Measurements from ENCODE around the gene ASTL. TPM values are rescaled to one million over a fixed set of nuclear protein-coding genes. Genes with fewer than 3 reads are reported as not detected.

ASTL gene
- total RNA-seq, 1 experiment from 2014 or later: 0.34 TPM

- Histone ChIP-seq H3K36me3 (ENCODE audit: control insufficient read depth in 1 of 2, insufficient read depth in 2 of 2, low read length in 2 of 2) (peaks cover 4 to 15% of the 10 kb centered on the region in 2 experiments; a peak in 2 of 4 replicates), H2AFZ (ENCODE audit: low read depth, low read length, poor library complexity, severe bottlenecking) (no peak overlapping the region), H3K79me2 (ENCODE audit: insufficient read depth, low read length) (peaks cover 21% of the 10 kb centered on the region), H3K4me2 (ENCODE audit: low read length) (no peak overlapping the region), H3K27ac (ENCODE audit: low read depth, low read length) (no peak overlapping the region), H3K9me3 (ENCODE audit: control insufficient read depth in 1 of 2, insufficient read depth in 1 of 2, low read depth in 1 of 2, low read length in 2 of 2) (no peaks in the 10 kb centered on the region), H4K20me1 (ENCODE audit: insufficient read depth) (no peaks in the 10 kb centered on the region), H3K9me2 (ENCODE audit: insufficient read depth) (no peaks in the 10 kb centered on the region), H3K4me1 (ENCODE audit: control insufficient read depth in 1 of 2, insufficient read depth in 2 of 2, low read length in 2 of 2) (peaks cover 20 to 51% of the 10 kb centered on the region in 2 experiments), H3K9ac (ENCODE audit: low read length) (no peak overlapping the region), H3K27me3 (ENCODE audit: insufficient read depth, low read length) (no peaks in the 10 kb centered on the region), H3K4me3 (replicated peaks in 1 of 2; ENCODE audit: low read depth in 1 of 2, low read length in 2 of 2) (no peak overlapping the region)
- ATAC-seq (no peak), DNase-seq (ENCODE audit: low read depth, low spot score) (no peak)
- TF ChIP-seq ELF1 (IDR thresholded peaks at IDR 0.05; ENCODE audit: borderline replicate concordance, low read depth): no peak
- no peak for TF ChIP-seq POLR2AphosphoS5 (IDR thresholded peaks at IDR 0.05; ENCODE audit: low read depth, low read length)
- TF ChIP-seq CEBPB (IDR thresholded peaks at IDR 0.05; ENCODE audit: low read depth): no peak
- no peak for TF ChIP-seq CTCF (IDR thresholded peaks at IDR 0.05 in 2 of 3, conservative IDR thresholded peaks at IDR 0.05 in 1 of 3; ENCODE audit: borderline replicate concordance in 1 of 3, insufficient read depth in 1 of 3, low read depth in 2 of 3, low read length in 2 of 3)
- no peak for TF ChIP-seq EGR1 (IDR thresholded peaks at IDR 0.05; ENCODE audit: low read depth)
- no peak for TF ChIP-seq FOSL1 (IDR thresholded peaks at IDR 0.05; ENCODE audit: low read depth)
- TF ChIP-seq REST (IDR thresholded peaks at IDR 0.05; ENCODE audit: low read depth): no peak
- no peak for TF ChIP-seq ZNF274 (IDR thresholded peaks at IDR 0.05; ENCODE audit: low read depth, low read length)
- TF ChIP-seq SP1 (IDR thresholded peaks at IDR 0.05; ENCODE audit: low read depth): no peak
- no peak for TF ChIP-seq ZBTB33 (IDR thresholded peaks at IDR 0.05; ENCODE audit: extremely low read depth, insufficient replicate concordance, low read length)
- no peak for TF ChIP-seq JUND (IDR thresholded peaks at IDR 0.05)
- TF ChIP-seq SRF (IDR thresholded peaks at IDR 0.05; ENCODE audit: low read depth): no peak
- no peak for TF ChIP-seq YY1 (IDR thresholded peaks at IDR 0.05; ENCODE audit: extremely low read depth, insufficient replicate concordance, low read depth, low read length)
- TF ChIP-seq MAX (IDR thresholded peaks at IDR 0.05): no peak
- no peak for TF ChIP-seq EZH2phosphoT487 (IDR thresholded peaks at IDR 0.05; ENCODE audit: borderline replicate concordance)
- no peak for TF ChIP-seq ZFX (IDR thresholded peaks at IDR 0.05)
- no peak for TF ChIP-seq RAD21 (IDR thresholded peaks at IDR 0.05; ENCODE audit: low read depth)
- TF ChIP-seq CBX3 (IDR thresholded peaks at IDR 0.05; ENCODE audit: low read depth): no peak
- no peak for TF ChIP-seq EZH2 (IDR thresholded peaks at IDR 0.05)
- ChIA-PET RAD21 (ENCODE audit: low non-redundant PET in 1 of 2, low total read pairs in 2 of 2, uncharacterized antibody in 2 of 2, unreplicated experiment in 2 of 2) (no interaction called here), CTCF (no interaction called here), POLR2A (no interaction called here)
- no TSS peak for BruUV-seq (replicated peaks)
- intact Hi-C loops (cut with micrococcal nuclease): no loop called here
Observed at GRCh38 chr2:96146881-96147592, 8.7 kb upstream of the ASTL start.
